BE2C (cell line): ENCODE data around the gene CARMIL3.

Experiments
- DNase-seq: peaks from one replicate; pipeline ENCODE4 v3.0.0-alpha.2; 2020
- H3K27me3 ChIP-seq: fragments of 250-450 bp; sonication (Bioruptor Pico); 2 replicates; pipeline ENCODE4 v1.5.1; 2020; ENCODE audit warnings: mild to moderate bottlenecking
- H3K36me3 ChIP-seq: fragments of 250-450 bp; sonication (Bioruptor Pico); 2 replicates; pipeline ENCODE4 v1.5.1; 2020; ENCODE audit warnings: mild to moderate bottlenecking
- H3K4me1 ChIP-seq: fragments of 250-450 bp; sonication (Bioruptor Pico); 2 replicates; pipeline ENCODE4 v1.5.1; 2020
- H3K4me3 ChIP-seq: 2 replicates; pipeline ENCODE4 v1.5.1; 2011; ENCODE audit warnings: low read depth, low read length
- H3K9me3 ChIP-seq: fragments of 250-450 bp; sonication (Bioruptor Pico); 2 replicates; pipeline ENCODE4 v1.5.1; 2020
- TF ChIP-seq, protein P1 (sequence below): IDR thresholded peaks from 2 replicates; pipeline ENCODE4 v1.5.1; 2012; ENCODE audit warnings: mild to moderate bottlenecking, low read depth, low read length

The CARMIL3 gene

DNA sequence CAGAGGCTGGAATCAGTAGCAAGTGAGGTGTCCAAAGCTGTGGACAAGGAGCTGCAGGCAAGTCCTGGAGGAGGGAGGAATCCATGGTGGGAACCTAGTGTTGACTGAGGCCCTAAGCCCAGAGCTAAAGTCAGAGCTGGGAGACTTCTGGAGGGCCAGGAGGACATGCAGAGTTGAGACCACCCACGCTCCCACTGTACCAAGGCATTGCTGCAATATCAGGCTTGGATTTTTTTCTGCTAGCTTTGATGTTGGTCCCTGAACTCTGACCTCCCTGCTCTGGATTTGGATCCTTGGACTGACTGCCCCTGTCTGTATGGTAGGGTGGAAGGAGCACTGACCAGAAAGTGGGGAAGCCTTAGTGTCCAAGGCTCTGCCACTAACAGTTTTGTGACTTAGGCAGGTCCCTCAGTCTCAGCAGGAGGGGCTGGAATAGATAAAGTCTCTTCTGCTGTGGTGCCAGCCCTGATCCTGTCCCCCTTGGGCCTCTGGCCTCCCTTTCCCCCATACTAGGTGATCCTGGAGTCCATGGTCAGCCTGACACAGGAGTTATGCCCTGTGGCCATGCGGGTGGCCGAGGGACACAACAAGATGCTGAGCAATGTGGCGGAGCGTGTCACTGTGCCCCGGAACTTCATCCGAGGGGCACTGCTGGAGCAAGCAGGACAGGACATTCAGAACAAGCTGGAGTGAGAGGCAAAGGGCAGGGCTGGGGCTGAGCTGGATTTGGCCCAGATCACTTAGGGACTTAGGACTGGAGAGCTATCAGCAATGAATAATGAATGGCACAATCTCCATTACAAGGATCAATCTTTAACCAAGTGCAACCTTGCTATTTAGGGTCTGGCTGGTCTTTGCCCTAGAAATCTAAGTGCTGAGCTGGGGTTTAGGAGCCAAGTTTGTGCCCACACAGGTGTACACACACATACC, 9.4 kb downstream of the CARMIL3 start:
- H3K4me3 ChIP-seq = no peak overlapping the region
- DNase-seq = no peak
- H3K36me3 ChIP-seq = no peaks in the 10 kb centered on the region
- no peaks in the 10 kb centered on the region; the same call in 1 of the 2 replicates for H3K4me1 ChIP-seq
- no peaks in the 10 kb centered on the region for H3K27me3 ChIP-seq
- TF ChIP-seq, protein P1, sequence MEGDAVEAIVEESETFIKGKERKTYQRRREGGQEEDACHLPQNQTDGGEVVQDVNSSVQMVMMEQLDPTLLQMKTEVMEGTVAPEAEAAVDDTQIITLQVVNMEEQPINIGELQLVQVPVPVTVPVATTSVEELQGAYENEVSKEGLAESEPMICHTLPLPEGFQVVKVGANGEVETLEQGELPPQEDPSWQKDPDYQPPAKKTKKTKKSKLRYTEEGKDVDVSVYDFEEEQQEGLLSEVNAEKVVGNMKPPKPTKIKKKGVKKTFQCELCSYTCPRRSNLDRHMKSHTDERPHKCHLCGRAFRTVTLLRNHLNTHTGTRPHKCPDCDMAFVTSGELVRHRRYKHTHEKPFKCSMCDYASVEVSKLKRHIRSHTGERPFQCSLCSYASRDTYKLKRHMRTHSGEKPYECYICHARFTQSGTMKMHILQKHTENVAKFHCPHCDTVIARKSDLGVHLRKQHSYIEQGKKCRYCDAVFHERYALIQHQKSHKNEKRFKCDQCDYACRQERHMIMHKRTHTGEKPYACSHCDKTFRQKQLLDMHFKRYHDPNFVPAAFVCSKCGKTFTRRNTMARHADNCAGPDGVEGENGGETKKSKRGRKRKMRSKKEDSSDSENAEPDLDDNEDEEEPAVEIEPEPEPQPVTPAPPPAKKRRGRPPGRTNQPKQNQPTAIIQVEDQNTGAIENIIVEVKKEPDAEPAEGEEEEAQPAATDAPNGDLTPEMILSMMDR = no peak
- H3K9me3 ChIP-seq = no peaks in the 10 kb centered on the region

DNA sequence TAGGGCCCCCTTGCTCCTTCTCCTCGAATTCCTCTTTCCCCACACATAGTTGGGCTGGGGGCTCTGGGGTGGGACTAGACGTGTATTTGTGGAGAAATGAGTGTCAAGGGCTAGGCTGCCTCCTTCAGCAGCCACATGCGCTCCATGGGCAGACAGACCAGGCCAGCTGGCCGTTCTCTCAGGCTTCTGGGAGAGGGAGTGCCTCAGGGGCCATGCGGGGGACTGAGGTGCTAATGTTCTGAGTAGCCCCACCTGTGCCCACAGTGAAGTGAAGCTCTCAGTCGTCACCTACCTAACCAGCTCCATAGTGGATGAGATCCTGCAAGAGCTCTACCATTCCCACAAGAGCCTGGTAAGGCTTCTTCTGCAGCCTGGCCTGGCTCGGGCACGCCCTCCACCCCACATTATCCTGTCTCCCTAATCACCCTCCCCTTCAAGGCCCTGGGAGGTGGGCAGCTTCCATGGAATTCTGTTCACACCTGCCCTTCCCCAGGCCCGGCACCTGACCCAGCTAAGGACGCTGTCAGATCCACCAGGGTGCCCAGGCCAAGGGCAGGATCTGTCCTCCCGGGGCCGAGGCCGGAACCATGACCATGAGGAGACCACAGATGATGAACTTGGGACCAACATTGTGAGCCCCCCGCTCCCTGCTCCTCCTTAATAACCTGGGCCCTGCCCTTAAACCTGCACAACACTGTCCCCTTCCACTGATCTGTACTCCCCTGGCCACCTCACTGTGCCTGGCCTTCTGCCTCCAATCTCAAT, 10.6 kb downstream of the CARMIL3 start:
- DNase-seq = no peak
- H3K27me3 ChIP-seq = no peaks in the 10 kb centered on the region
- TF ChIP-seq, protein P1 = no peak
- no peaks in the 10 kb centered on the region; the same call in 1 of the 2 replicates for H3K4me1 ChIP-seq
- H3K9me3 ChIP-seq = no peaks in the 10 kb centered on the region
- no peak overlapping the region for H3K4me3 ChIP-seq
- H3K36me3 ChIP-seq = no peaks in the 10 kb centered on the region

DNA sequence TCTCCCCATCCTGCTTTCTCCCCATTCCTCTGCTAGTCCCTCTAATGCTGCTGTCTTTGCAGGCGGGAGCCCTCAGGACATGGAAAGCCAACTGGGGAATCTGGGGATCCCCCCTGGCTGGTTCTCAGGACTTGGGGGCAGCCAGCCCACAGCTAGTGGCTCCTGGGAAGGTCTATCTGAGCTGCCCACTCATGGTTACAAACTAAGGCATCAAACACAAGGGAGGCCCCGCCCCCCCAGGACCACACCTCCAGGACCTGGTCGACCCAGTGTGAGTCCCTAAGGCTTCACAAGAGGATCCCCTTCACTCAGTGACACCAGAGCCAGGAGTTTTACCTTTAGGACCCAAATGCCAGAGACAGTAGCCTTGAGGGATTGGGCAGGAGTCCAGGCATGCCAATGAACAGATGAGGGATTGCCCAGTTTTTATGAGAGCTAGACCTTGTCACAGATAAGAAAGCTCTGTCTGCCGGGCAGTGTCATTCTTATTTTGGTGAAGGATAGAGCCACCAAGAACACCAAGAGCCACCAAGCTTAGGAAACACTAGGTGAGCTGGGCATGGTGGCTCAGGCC, 11.5 kb downstream of the CARMIL3 start:
- Histone ChIP-seq H3K4me3 (no peak overlapping the region), H3K36me3 (no peaks in the 10 kb centered on the region), H3K4me1 (no peaks in the 10 kb centered on the region; the same call in 1 of the 2 replicates), H3K9me3 (no peaks in the 10 kb centered on the region), H3K27me3 (no peaks in the 10 kb centered on the region)
- TF ChIP-seq, protein P1 = no peak
- DNase-seq = no peak

DNA sequence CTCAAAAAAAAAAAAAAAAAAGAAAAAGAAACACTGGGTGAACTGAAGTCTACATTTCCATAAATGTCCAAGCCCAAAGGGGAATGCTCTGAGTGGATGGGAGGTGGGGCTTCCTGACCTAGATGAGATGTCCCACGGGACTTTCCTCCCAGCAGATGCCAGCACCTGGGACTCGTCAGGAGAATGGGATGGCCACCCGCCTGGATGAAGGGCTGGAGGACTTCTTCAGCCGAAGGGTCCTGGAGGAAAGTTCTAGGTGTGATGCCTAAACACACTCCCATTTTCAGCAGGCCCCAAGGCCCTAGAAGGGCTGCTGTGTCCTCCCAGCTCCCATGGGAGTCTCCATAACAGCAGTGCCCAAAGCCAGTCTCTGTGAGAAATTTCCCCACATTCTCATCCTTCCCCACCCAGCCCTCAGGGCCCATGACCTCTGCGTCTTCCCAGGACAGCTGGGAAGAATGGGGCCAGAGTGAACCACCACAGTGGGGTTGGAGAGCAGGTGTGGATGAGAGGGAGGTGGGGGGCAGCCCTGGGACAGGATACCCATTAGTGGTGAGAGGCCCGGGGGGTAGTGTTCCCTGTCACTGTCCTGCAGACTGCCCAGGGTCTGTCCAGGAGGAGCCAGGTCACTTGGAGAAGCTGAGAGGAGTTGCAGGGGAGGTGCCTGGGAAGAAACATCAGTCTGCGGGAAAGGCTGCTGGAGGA, 12.4 kb downstream of the CARMIL3 start:
- Histone ChIP-seq H3K36me3 (no peaks in the 10 kb centered on the region), H3K27me3 (no peaks in the 10 kb centered on the region), H3K4me3 (no peak overlapping the region), H3K4me1 (no peaks in the 10 kb centered on the region), H3K9me3 (no peaks in the 10 kb centered on the region)
- no peak for DNase-seq
- TF ChIP-seq, protein P1 = no peak

DNA sequence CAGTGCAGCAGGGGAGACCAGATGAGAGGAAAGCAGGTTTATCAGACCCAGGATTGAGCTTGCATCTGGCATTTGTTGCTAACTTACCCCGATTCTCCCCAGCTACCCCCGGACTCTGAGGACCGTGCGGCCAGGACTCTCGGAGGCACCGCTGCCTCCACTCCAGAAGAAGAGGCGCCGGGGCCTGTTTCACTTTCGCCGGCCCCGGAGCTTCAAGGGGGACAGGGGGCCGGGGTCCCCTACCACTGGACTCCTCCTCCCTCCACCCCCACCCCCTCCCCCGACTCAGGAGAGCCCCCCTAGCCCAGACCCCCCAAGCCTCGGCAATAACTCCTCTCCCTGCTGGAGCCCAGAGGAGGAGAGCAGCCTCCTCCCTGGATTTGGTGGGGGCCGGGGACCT, 13.0 kb downstream of the CARMIL3 start:
- no peaks in the 10 kb centered on the region for H3K4me1 ChIP-seq
- H3K27me3 ChIP-seq = no peaks in the 10 kb centered on the region
- DNase-seq = no peak
- no peak overlapping the region for H3K4me3 ChIP-seq
- H3K9me3 ChIP-seq = no peaks in the 10 kb centered on the region
- TF ChIP-seq, protein P1 = no peak
- no peaks in the 10 kb centered on the region for H3K36me3 ChIP-seq
